CD8-positive, alpha-beta memory T cell (primary cell): ENCODE data around the gene PLA2G4D. TPM values are rescaled to one million over a fixed set of nuclear protein-coding genes. Genes with fewer than 3 reads are reported as not detected.

ENCODE experiments used
- CTCF ChIA-PET: fragments of 350-600 bp; sonication (Branson Sonifier 250); formaldehyde crosslinking; loops from one replicate; lab custom pipeline; 2021; ENCODE audit warnings: antibody characterized with exemption; lab: Charles Lee
- POLR2A ChIA-PET: fragments of 350-600 bp; sonication (Branson Sonifier 250); formaldehyde crosslinking; loops from one replicate; lab custom pipeline; 2021; ENCODE audit warnings: antibody characterized with exemption; lab: Charles Lee
- DNase-seq, 5 donors: peaks; one replicate each; pipeline versions ENCODE4 v3.0.0 to v3.0.0-alpha.2; 2020 to 2022; ENCODE audit warnings: mixed read lengths in 1 of 5
- H3K27ac ChIP-seq: one replicate; pipeline ENCODE4 v1.7.0; 2013; ENCODE audit warnings: low read depth, mild to moderate bottlenecking, low read length, moderate library complexity
- H3K27me3 ChIP-seq: 2 replicates; pipeline ENCODE4 v1.7.0; 2013; ENCODE audit warnings: low read length, mild to moderate bottlenecking; ENCODE audit not compliant: insufficient read depth, poor library complexity, severe bottlenecking
- H3K36me3 ChIP-seq: 2 replicates; pipeline ENCODE4 v1.7.0; 2013; ENCODE audit warnings: mild to moderate bottlenecking, low read length, moderate library complexity; ENCODE audit not compliant: insufficient read depth
- H3K4me1 ChIP-seq: 2 replicates; pipeline ENCODE4 v1.7.0; 2013; ENCODE audit warnings: mild to moderate bottlenecking, low read length, moderate library complexity; ENCODE audit not compliant: insufficient read depth
- H3K4me3 ChIP-seq: 2 replicates; pipeline ENCODE4 v1.7.0; 2013; ENCODE audit warnings: mild to moderate bottlenecking, low read length
- H3K9me3 ChIP-seq: 2 replicates; pipeline ENCODE4 v1.7.0; 2013; ENCODE audit warnings: mild to moderate bottlenecking, low read length
- H3K27ac Mint-ChIP-seq, 8 donors: one replicate each; pipeline ENCODE4 v1.8.0; 2020 to 2021; ENCODE audit warnings: mixed read lengths in 8 of 8, mild to moderate bottlenecking in 6 of 8, inconsistent platforms in 3 of 8, moderate library complexity in 3 of 8
- H3K27me3 Mint-ChIP-seq, 2 donors: one replicate each; pipeline ENCODE4 v1.8.0; 2020 to 2021; ENCODE audit warnings: mixed read lengths in 2 of 2, mild to moderate bottlenecking in 1 of 2, moderate library complexity in 1 of 2
- H3K36me3 Mint-ChIP-seq, 3 donors: one replicate each; pipeline ENCODE4 v1.8.0; 2020 to 2021; ENCODE audit warnings: mixed read lengths in 3 of 3, inconsistent platforms in 1 of 3, mild to moderate bottlenecking in 1 of 3
- H3K4me1 Mint-ChIP-seq, 3 donors: one replicate each; pipeline ENCODE4 v1.8.0; 2020 to 2021; ENCODE audit warnings: mixed read lengths in 3 of 3, inconsistent platforms in 1 of 3, mild to moderate bottlenecking in 1 of 3
- H3K4me3 Mint-ChIP-seq, 7 donors: one replicate each; pipeline ENCODE4 v1.8.0; 2020 to 2021; ENCODE audit warnings: mixed read lengths in 7 of 7, mild to moderate bottlenecking in 6 of 7, moderate library complexity in 4 of 7, inconsistent platforms in 2 of 7
- H3K9me3 Mint-ChIP-seq, 5 donors: one replicate each; pipeline ENCODE4 v1.8.0; 2020 to 2022; ENCODE audit warnings: mixed read lengths in 5 of 5, mild to moderate bottlenecking in 3 of 5, moderate library complexity in 2 of 5, inconsistent platforms in 1 of 5
- polyA plus RNA-seq: library from polyadenylated mRNA; unstranded; fragments of 300-500 nt; fragmentation: Illumina TruSeq; gene quantifications from one replicate; pipeline ENCODE4 v1.2.3, GENCODE V29; 2021
- total RNA-seq, 2 experiments: library from RNA; stranded (reverse); gene quantifications; one replicate each; pipeline ENCODE4 v1.2.3, GENCODE V29; 2021

Gene PLA2G4D
- total and polyA plus RNA-seq, 3 experiments from 2014 or later, result not detected

- Mint-ChIP-seq H3K27ac (no peak overlapping the region), H3K4me3 (no peak overlapping the region), H3K36me3 (peaks cover 0 to 2% (median 0%) of the 10 kb centered on the region in 3 donors), H3K9me3 (peaks cover 0 to 8% (median 5%) of the 10 kb centered on the region in 5 donors), H3K4me1 (no peaks in the 10 kb centered on the region), H3K27me3 (peaks cover 6 to 14% of the 10 kb centered on the region in 2 donors)
- Histone ChIP-seq H3K9me3 (no peaks in the 10 kb centered on the region), H3K27ac (no peak overlapping the region), H3K36me3 (no peaks in the 10 kb centered on the region), H3K4me1 (no peaks in the 10 kb centered on the region), H3K27me3 (no peaks in the 10 kb centered on the region), H3K4me3 (no peak overlapping the region)
- ChIA-PET CTCF (interaction anchor here (2.3 to 2.6 kb wide), 2 partner anchors 10 to 13 kb away, joined by 7 to 8 read pairs; no protein-coding TSS in a partner anchor), POLR2A (no interaction called here)
- no peak for DNase-seq
These were observed 22.6 kb downstream of the PLA2G4D start for GRCh38 chr15:42071717-42072116.

GRCh38 chr15:42070976-42071350, 23.4 kb downstream of the PLA2G4D start:
- H3K27ac ChIP-seq, result no peak overlapping the region
- no peaks in the 10 kb centered on the region for H3K9me3 ChIP-seq
- no peaks in the 10 kb centered on the region for H3K27me3 ChIP-seq
- peaks cover 0 to 14% (median 5%) of the 10 kb centered on the region in 5 donors for H3K9me3 Mint-ChIP-seq
- no peak overlapping the region for H3K4me3 Mint-ChIP-seq
- no peaks in the 10 kb centered on the region for H3K36me3 ChIP-seq
- H3K27ac Mint-ChIP-seq, result no peak overlapping the region
- peaks cover 9 to 22% of the 10 kb centered on the region in 2 donors for H3K27me3 Mint-ChIP-seq
- no peaks in the 10 kb centered on the region for H3K4me1 ChIP-seq
- H3K4me1 Mint-ChIP-seq, result peaks cover 0 to 4% (median 2%) of the 10 kb centered on the region in 3 donors
- H3K4me3 ChIP-seq, result no peak overlapping the region
- no peak for DNase-seq
- POLR2A ChIA-PET, result no interaction called here
- CTCF ChIA-PET, result interaction anchor here (2.3 to 2.6 kb wide), 2 partner anchors 10 to 13 kb away, joined by 7 to 8 read pairs; no protein-coding TSS in a partner anchor
- H3K36me3 Mint-ChIP-seq, result peaks cover 0 to 9% (median 0%) of the 10 kb centered on the region in 3 donors

- ChIA-PET POLR2A (no interaction called here), CTCF (interaction anchor here (2.3 to 2.6 kb wide), 2 partner anchors 9 to 14 kb away, joined by 7 to 8 read pairs; no protein-coding TSS in a partner anchor)
- Histone ChIP-seq H3K9me3 (no peaks in the 10 kb centered on the region), H3K27ac (no peak overlapping the region), H3K4me1 (no peaks in the 10 kb centered on the region), H3K36me3 (no peaks in the 10 kb centered on the region), H3K4me3 (no peak overlapping the region), H3K27me3 (no peaks in the 10 kb centered on the region)
- Mint-ChIP-seq H3K4me3 (no peak overlapping the region), H3K9me3 (peaks cover 0 to 14% (median 5%) of the 10 kb centered on the region in 5 donors), H3K27me3 (peaks cover 12 to 27% of the 10 kb centered on the region in 2 donors), H3K27ac (no peak overlapping the region), H3K36me3 (peaks cover 0 to 9% (median 0%) of the 10 kb centered on the region in 3 donors), H3K4me1 (peaks cover 0 to 4% (median 2%) of the 10 kb centered on the region in 3 donors)
- DNase-seq, result no peak
These were observed 23.9 kb downstream of the PLA2G4D start for GRCh38 chr15:42070279-42070975.

- H3K27me3 ChIP-seq, result no peaks in the 10 kb centered on the region
- peaks cover 0 to 4% (median 2%) of the 10 kb centered on the region in 3 donors for H3K4me1 Mint-ChIP-seq
- no peak overlapping the region for H3K4me3 Mint-ChIP-seq
- POLR2A ChIA-PET, result no interaction called here
- no peaks in the 10 kb centered on the region for H3K9me3 ChIP-seq
- no peaks in the 10 kb centered on the region for H3K36me3 ChIP-seq
- DNase-seq, result peak in 1 of 5 donors; percentile 43
- H3K27ac ChIP-seq, result no peak overlapping the region
- no peak overlapping the region for H3K4me3 ChIP-seq
- CTCF ChIA-PET, result interaction anchor here (2.3 to 2.6 kb wide), 2 partner anchors 8 to 15 kb away, joined by 7 to 8 read pairs; no protein-coding TSS in a partner anchor
- no peak overlapping the region for H3K27ac Mint-ChIP-seq
- no peaks in the 10 kb centered on the region for H3K4me1 ChIP-seq
- peaks cover 15 to 30% of the 10 kb centered on the region in 2 donors for H3K27me3 Mint-ChIP-seq
- H3K9me3 Mint-ChIP-seq, result peaks cover 0 to 14% (median 5%) of the 10 kb centered on the region in 5 donors
- H3K36me3 Mint-ChIP-seq, result peaks cover 0 to 9% (median 0%) of the 10 kb centered on the region in 3 donors
These were observed 24.7 kb downstream of the PLA2G4D start for GRCh38 chr15:42069496-42070278.

- no peak overlapping the region for H3K4me3 Mint-ChIP-seq
- POLR2A ChIA-PET, result no interaction called here
- H3K27me3 Mint-ChIP-seq, result peaks cover 20 to 36% of the 10 kb centered on the region in 2 donors
- H3K27me3 ChIP-seq, result no peaks in the 10 kb centered on the region
- H3K9me3 Mint-ChIP-seq, result peaks cover 0 to 14% (median 5%) of the 10 kb centered on the region in 5 donors
- H3K9me3 ChIP-seq, result no peaks in the 10 kb centered on the region
- H3K36me3 ChIP-seq, result no peaks in the 10 kb centered on the region
- H3K27ac ChIP-seq, result no peak overlapping the region
- H3K4me1 ChIP-seq, result no peaks in the 10 kb centered on the region
- H3K4me3 ChIP-seq, result no peak overlapping the region
- CTCF ChIA-PET, result no interaction called here
- peaks cover 0 to 9% (median 0%) of the 10 kb centered on the region in 3 donors for H3K36me3 Mint-ChIP-seq
- H3K4me1 Mint-ChIP-seq, result peaks cover 0 to 4% (median 2%) of the 10 kb centered on the region in 3 donors
- no peak for DNase-seq
- H3K27ac Mint-ChIP-seq, result no peak overlapping the region
These were observed 25.3 kb downstream of the PLA2G4D start for GRCh38 chr15:42069025-42069424.

GRCh38 chr15:42068601-42069000, 25.8 kb downstream of the PLA2G4D start:
- ChIA-PET POLR2A (no interaction called here), CTCF (no interaction called here)
- Histone ChIP-seq H3K27ac (no peak overlapping the region), H3K9me3 (no peaks in the 10 kb centered on the region), H3K4me1 (no peaks in the 10 kb centered on the region), H3K4me3 (no peak overlapping the region), H3K36me3 (no peaks in the 10 kb centered on the region), H3K27me3 (no peaks in the 10 kb centered on the region)
- Mint-ChIP-seq H3K36me3 (peaks cover 0 to 9% (median 0%) of the 10 kb centered on the region in 3 donors), H3K4me3 (no peak overlapping the region), H3K4me1 (peaks cover 0 to 4% (median 2%) of the 10 kb centered on the region in 3 donors), H3K27me3 (peaks cover 21 to 36% of the 10 kb centered on the region in 2 donors), H3K27ac (no peak overlapping the region), H3K9me3 (peaks cover 0 to 14% (median 5%) of the 10 kb centered on the region in 5 donors)
- no peak for DNase-seq

GRCh38 chr15:42066764-42067415, 27.5 kb downstream of the PLA2G4D start:
- Histone ChIP-seq H3K4me3 (no peak overlapping the region), H3K4me1 (no peaks in the 10 kb centered on the region), H3K9me3 (no peaks in the 10 kb centered on the region), H3K27ac (no peak overlapping the region), H3K27me3 (no peaks in the 10 kb centered on the region), H3K36me3 (no peaks in the 10 kb centered on the region)
- DNase-seq, result no peak
- peaks cover 0 to 9% (median 0%) of the 10 kb centered on the region in 3 donors for H3K36me3 Mint-ChIP-seq
- peaks cover 0 to 4% (median 2%) of the 10 kb centered on the region in 3 donors for H3K4me1 Mint-ChIP-seq
- no peak overlapping the region for H3K27ac Mint-ChIP-seq
- peaks cover 0 to 14% (median 5%) of the 10 kb centered on the region in 5 donors for H3K9me3 Mint-ChIP-seq
- ChIA-PET CTCF (no interaction called here), POLR2A (no interaction called here)
- no peak overlapping the region for H3K4me3 Mint-ChIP-seq
- peaks cover 21 to 36% of the 10 kb centered on the region in 2 donors for H3K27me3 Mint-ChIP-seq
